Measurements from ENCODE around the gene SPPL3. TPM values are rescaled to one million over a fixed set of nuclear protein-coding genes. Genes with fewer than 3 reads are reported as not detected.

Gene SPPL3
- total RNA-seq, 1 donor from 2014 or later: 22.3 TPM

DNA sequence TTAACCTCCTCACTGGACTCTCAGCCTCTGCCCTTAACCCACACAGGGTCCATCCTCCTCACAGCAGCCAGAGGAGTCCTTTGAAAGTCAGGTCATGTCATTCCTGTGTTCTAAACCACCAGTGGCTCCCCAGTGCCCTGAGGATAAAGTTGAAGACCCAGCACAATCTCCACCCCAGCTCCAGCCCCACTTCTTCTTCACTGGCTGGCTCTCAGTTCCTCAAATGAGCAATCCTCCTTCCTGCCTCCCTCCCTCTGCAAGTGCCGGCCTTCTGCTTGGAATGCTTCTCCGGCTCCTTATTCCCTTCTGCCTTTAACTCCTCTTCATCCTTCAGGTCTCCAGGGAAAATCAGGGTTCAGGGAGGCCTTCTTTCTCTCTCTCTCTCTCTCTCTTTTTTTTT, 32.0 kb upstream of the SPPL3 start:
- DNase-seq (ENCODE audit: low read depth): no peak
- H3K27me3 ChIP-seq (ENCODE audit: control insufficient read depth, insufficient read depth, low read length): no peaks in the 10 kb centered on the region
- no peaks in the 10 kb centered on the region for H3K36me3 ChIP-seq (ENCODE audit: control insufficient read depth, insufficient read depth, low read length)
- TF ChIP-seq, protein P1, sequence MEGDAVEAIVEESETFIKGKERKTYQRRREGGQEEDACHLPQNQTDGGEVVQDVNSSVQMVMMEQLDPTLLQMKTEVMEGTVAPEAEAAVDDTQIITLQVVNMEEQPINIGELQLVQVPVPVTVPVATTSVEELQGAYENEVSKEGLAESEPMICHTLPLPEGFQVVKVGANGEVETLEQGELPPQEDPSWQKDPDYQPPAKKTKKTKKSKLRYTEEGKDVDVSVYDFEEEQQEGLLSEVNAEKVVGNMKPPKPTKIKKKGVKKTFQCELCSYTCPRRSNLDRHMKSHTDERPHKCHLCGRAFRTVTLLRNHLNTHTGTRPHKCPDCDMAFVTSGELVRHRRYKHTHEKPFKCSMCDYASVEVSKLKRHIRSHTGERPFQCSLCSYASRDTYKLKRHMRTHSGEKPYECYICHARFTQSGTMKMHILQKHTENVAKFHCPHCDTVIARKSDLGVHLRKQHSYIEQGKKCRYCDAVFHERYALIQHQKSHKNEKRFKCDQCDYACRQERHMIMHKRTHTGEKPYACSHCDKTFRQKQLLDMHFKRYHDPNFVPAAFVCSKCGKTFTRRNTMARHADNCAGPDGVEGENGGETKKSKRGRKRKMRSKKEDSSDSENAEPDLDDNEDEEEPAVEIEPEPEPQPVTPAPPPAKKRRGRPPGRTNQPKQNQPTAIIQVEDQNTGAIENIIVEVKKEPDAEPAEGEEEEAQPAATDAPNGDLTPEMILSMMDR (IDR thresholded peaks at IDR 0.05; ENCODE audit: insufficient read depth, low read length, poor library complexity, severe bottlenecking): no peak
- H3K4me3 ChIP-seq (ENCODE audit: low read depth, low read length): no peak overlapping the region

DNA sequence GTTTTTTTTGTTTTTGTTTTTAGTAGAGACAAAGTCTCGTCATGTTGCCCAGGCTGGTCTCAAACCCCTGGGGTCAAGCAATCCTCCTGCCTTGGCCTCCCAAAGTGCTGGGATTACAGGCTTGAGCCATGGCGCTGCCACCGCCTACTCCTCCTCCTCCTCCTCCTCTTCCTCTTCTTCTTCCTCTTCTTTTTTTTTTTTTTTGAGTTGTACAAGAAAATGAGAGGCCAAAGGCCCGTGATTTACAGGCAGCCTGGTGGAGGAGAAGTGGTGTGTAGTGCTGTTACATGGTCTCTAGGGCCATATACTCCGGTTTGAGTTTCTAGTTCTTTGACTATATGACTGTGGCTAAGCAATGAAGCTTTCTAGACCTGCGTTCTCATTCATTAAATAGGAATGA, 29.6 kb upstream of the SPPL3 start:
- H3K36me3 ChIP-seq (ENCODE audit: control insufficient read depth, insufficient read depth, low read length): no peaks in the 10 kb centered on the region
- no peak overlapping the region for H3K4me3 ChIP-seq (ENCODE audit: low read depth, low read length)
- no peak for DNase-seq (ENCODE audit: low read depth)
- TF ChIP-seq, protein P1 (IDR thresholded peaks at IDR 0.05; ENCODE audit: insufficient read depth, low read length, poor library complexity, severe bottlenecking): no peak
- no peaks in the 10 kb centered on the region for H3K27me3 ChIP-seq (ENCODE audit: control insufficient read depth, insufficient read depth, low read length)

DNA sequence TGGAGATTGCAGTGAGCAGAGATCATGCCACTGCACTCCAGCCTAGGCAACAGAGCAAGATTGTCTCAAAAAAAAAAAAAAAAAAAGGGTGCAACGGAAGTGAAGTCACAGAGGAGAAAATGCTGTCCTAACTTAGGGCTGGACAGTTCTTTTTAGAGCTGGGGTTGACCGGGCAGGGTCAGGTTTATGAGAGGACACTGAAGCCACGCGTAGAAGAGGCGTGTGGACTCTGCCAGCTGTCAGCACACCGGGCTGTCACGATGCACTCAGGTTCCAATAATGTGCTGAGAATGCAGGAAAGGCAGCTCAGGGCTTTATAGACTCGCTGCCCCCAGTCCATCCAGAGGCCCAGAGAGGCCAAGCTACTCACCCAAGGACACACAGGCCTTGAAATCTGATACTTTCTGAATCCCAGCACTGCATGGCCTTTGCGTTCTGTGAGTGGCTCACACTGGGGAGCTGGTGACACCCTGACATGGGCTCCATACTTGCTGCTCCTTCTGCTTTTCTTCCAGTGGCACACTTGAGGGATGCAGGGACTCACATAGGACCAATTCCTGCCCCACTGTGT, 28.9 kb upstream of the SPPL3 start:
- Histone ChIP-seq H3K27me3 (ENCODE audit: control insufficient read depth, insufficient read depth, low read length) (no peaks in the 10 kb centered on the region), H3K36me3 (ENCODE audit: control insufficient read depth, insufficient read depth, low read length) (no peaks in the 10 kb centered on the region), H3K4me3 (ENCODE audit: low read depth, low read length) (no peak overlapping the region)
- TF ChIP-seq, protein P1 (IDR thresholded peaks at IDR 0.05; ENCODE audit: insufficient read depth, low read length, poor library complexity, severe bottlenecking): no peak
- DNase-seq (ENCODE audit: low read depth): no peak

DNA sequence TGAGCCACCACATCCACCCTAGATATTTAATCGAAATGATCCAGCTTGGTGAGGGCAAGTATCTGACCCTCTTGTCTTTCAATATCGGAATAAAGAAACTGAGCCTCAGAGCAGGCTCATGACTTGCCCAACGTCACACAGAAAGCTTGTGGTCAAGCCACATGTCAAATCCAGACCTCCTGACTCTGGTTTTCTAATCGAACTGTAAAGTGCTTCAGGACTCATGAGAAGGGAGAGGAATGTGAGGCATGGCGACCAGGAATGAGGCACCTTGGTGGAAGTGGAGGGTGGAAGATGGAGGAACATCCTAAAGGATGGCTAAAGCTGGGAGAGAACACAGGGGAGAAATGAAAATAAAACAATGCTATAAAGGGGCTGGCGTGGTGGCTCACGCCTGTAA, 27.9 kb upstream of the SPPL3 start:
- no peak for DNase-seq (ENCODE audit: low read depth)
- TF ChIP-seq, protein P1 (IDR thresholded peaks at IDR 0.05; ENCODE audit: insufficient read depth, low read length, poor library complexity, severe bottlenecking): no peak
- Histone ChIP-seq H3K4me3 (ENCODE audit: low read depth, low read length) (no peak overlapping the region), H3K27me3 (ENCODE audit: control insufficient read depth, insufficient read depth, low read length) (no peaks in the 10 kb centered on the region), H3K36me3 (ENCODE audit: control insufficient read depth, insufficient read depth, low read length) (no peaks in the 10 kb centered on the region)

DNA sequence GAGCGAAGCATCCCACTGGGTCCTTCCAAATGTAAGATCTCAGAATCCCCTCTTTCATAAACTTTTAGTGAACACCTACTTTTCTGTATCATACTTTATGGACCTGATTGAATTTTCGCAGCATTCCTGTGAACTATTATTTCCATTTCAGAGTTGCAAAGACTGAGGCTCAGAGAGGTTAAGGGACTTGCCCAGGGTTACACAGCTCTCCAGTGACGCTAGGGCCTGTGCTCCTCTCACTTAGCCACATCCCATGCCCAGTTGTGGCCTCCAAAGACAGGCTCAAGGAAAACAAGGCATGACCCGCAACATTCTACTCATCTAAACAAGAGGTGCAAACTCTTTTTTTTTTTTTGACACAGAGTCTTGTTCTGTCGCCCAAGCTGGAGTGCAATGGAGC, 25.9 kb upstream of the SPPL3 start:
- DNase-seq (ENCODE audit: low read depth): no peak
- Histone ChIP-seq H3K36me3 (ENCODE audit: control insufficient read depth, insufficient read depth, low read length) (no peaks in the 10 kb centered on the region), H3K4me3 (ENCODE audit: low read depth, low read length) (no peak overlapping the region), H3K27me3 (ENCODE audit: control insufficient read depth, insufficient read depth, low read length) (no peaks in the 10 kb centered on the region)
- TF ChIP-seq, protein P1 (IDR thresholded peaks at IDR 0.05; ENCODE audit: insufficient read depth, low read length, poor library complexity, severe bottlenecking): no peak

Measured in kidney epithelial cell (primary cell).